RWPE1 (cell line): Measurements from ENCODE around the gene PID1.

ENCODE experiments used
- CTCF ChIA-PET: fragments of 350-600 bp; sonication (Branson Sonifier 250); formaldehyde crosslinking; extraction: SDS; loops from one replicate; lab custom pipeline; 2021; lab: Yijun Ruan, JAX
- POLR2A ChIA-PET: fragments of 400-600 bp; formaldehyde crosslinking; extraction: SDS; loops from one replicate; lab custom pipeline; 2020; ENCODE audit warnings: antibody characterized with exemption; ENCODE audit not compliant: low non-redundant PET; lab: Yijun Ruan, JAX
- DNase-seq: peaks from one replicate; pipeline ENCODE4 v3.0.0; 2012; ENCODE audit warnings: low spot score
- H3K27ac ChIP-seq: fragments of 450-650 bp; 2 replicates; pipeline ENCODE4 v1.5.1; 2017
- TF ChIP-seq, protein P1 (sequence below): fragments of 450-650 bp; conservative IDR thresholded peaks from 2 replicates; pipeline ENCODE4 v1.5.1; 2017; ENCODE audit warnings: low read depth, mild to moderate bottlenecking

PID1 gene

DNA sequence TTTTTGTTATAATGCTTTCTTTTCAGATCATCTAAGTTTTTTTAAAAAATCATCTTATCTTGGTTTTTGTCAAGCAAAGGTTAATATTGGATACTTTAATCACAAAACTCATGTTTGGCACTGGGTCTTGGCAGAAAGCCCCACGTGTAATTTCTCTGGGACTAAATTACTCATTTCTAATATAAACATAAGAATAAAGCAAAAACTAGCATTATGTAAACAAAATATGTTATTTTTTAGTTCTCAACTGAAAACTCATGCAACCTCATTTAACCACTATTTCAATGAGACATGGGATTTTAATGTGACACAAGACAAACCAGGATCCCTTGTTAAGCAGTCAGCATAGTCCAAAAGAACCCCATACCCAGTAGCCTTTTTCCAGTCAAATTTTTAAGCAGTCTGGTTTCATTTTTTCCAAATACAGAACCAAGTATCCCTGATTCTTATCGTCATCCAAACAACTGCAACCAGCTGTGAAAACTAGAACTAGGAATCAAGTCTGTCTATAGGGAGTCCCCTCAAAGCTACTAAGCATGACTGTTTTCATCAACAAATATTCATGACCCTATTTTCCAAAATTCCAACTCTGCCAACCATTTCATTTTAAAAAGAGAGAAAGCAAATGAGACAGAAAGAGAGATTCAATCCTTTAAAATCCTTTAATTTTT lies 27.1 kb downstream of the PID1 start:
- H3K27ac ChIP-seq = no peak overlapping the region
- TF ChIP-seq, protein P1, sequence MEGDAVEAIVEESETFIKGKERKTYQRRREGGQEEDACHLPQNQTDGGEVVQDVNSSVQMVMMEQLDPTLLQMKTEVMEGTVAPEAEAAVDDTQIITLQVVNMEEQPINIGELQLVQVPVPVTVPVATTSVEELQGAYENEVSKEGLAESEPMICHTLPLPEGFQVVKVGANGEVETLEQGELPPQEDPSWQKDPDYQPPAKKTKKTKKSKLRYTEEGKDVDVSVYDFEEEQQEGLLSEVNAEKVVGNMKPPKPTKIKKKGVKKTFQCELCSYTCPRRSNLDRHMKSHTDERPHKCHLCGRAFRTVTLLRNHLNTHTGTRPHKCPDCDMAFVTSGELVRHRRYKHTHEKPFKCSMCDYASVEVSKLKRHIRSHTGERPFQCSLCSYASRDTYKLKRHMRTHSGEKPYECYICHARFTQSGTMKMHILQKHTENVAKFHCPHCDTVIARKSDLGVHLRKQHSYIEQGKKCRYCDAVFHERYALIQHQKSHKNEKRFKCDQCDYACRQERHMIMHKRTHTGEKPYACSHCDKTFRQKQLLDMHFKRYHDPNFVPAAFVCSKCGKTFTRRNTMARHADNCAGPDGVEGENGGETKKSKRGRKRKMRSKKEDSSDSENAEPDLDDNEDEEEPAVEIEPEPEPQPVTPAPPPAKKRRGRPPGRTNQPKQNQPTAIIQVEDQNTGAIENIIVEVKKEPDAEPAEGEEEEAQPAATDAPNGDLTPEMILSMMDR = no peak
- ChIA-PET POLR2A (no interaction called here), CTCF (interaction anchor here (0.6 kb wide), 1 partner anchor 874 kb away, joined by 4 read pairs; no protein-coding TSS in a partner anchor)
- DNase-seq = no peak

DNA sequence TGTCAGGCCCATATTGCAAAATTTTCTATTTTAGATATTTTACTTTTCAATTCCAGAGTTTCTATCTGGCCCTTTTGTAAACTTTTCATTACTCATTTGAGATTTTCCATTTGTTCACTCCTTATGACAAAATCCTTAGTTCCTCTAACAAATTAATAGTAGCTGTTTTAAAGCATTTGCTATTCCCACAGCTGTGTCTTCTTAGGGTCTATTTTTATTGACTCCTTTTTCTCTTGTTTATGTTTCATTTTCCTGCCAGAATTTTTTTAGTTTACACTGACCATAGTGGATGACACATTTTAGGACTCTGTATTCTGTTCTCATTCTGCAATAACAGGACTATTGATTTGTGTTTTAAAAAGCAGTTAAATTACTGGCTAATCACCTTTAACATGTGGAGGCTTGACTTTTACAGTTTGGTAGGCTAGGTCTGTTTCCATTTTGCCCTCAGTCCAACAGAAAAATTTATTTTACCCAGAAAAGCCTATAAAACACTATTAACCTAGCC lies 30.0 kb downstream of the PID1 start:
- CTCF ChIA-PET = no interaction called here
- POLR2A ChIA-PET = no interaction called here
- DNase-seq = no peak
- TF ChIP-seq, protein P1 = no peak
- H3K27ac ChIP-seq = no peak overlapping the region

DNA sequence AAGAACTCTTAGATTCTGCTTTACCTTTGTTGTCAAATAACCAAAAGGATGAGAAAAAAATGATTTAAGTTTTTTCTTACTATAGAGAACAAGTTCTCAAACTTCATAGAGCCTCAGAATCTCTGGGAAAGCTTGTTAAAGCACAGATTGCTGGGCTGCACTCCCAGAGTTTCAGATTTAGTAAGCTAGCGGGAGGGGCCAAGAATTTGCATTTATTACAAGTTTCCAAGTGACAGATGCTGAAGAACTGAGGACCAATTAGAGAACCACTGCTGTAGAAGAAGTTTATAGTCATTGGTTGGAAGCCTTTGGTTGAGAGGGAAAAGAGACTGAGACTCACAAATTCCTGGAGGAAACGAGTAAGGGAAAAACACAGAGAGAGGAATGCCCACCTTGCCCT lies 32.1 kb downstream of the PID1 start:
- no peak for DNase-seq
- ChIA-PET POLR2A (no interaction called here), CTCF (no interaction called here)
- TF ChIP-seq, protein P1 = no peak
- no peak overlapping the region for H3K27ac ChIP-seq

DNA sequence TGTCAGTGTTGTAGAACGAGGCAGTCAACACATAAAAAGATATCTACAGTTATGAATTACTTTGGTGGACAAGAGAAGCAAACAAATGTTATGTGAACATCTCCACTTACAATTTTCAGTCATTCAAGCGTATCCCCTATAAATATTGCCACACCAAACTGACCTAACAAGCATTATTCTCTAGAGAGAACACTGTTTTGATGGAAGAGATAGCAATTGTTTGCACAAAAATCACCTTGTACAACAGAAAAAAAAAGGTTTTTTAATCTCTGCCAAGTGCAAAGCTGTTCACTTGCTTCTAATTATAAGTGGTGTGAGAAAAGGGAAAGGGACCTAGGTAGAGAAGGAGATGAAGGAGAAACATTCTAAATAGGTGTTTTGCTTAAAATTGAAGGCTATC lies 33.8 kb downstream of the PID1 start:
- DNase-seq = no peak
- POLR2A ChIA-PET = no interaction called here
- CTCF ChIA-PET = no interaction called here
- no peak overlapping the region for H3K27ac ChIP-seq
- TF ChIP-seq, protein P1 = no peak

DNA sequence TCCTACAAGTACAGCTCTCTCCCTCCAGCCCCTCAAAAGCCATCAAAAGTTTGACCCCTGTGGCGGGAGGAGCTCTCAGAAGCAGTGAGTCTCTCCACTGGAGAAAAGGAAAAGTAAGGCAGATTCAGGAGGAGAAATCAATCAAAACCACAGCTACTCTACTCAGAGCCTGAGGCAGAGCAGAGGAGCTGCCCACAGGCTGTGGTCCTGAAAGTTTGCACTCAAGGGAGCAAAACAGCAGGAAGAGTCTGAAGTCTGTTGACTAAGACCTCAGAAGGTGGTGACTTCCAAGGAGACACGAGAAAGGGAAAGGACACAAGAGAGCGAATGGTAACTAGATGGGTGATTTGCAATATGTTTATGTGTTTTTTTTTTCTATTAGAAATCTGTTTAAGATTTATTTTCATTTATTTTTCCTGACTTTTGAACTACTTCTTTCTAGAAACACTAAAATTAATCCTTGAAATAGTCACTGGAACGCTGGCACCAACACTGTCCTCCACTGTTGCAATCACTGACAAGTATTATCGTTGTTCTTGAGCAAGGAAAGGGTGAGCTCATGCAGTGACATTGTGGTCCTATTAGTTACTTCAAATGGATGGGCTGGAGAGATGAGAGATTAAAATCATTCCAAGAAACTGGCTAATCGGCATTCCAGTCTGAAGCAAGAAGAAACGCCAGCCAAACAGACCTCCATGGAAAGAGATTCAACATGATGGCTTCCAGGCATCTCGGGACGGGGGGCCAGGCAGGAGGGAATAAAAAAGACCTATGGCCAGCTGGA lies 35.8 kb downstream of the PID1 start:
- H3K27ac ChIP-seq = no peak overlapping the region
- CTCF ChIA-PET = no interaction called here
- POLR2A ChIA-PET = no interaction called here
- peak; percentile 4 for DNase-seq
- TF ChIP-seq, protein P1 = no peak

DNA sequence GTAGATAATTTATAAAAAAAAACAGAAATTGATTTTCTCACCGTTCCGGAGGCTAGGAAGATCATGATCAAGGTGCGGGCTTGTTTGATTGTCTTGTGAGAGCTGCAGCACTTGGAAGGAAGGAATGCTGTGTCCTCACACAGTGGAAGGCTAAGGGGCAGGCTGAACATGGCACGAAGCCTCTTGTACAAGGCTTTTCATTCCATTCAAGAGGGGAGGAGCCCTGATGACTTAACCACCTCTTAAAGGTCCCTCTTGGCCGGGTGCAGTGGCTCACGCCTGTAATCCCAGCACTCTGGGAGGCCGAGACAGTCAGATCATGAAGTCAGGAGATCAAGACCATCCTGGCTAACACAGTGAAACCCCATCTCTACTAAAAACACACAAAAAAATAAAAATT lies 39.2 kb downstream of the PID1 start:
- H3K27ac ChIP-seq = no peak overlapping the region
- POLR2A ChIA-PET = no interaction called here
- no peak for DNase-seq
- TF ChIP-seq, protein P1 = no peak
- CTCF ChIA-PET = interaction anchor here (0.6 kb wide), 1 partner anchor 104 kb away, joined by 4 read pairs; no protein-coding TSS in a partner anchor
